T-cell (primary cell): ENCODE results near the gene GALK2. TPM values are rescaled to one million over a fixed set of nuclear protein-coding genes. Genes with fewer than 3 reads are reported as not detected.

Experiments used
- ATAC-seq, 4 experiments: fragments of 200-7000 bp in 3 of 4; fragments of 150-1000 bp in 1 of 4; cut with Tn5 transposase; replicated peaks in 1 of 4; 1 replicate in 3 of 4; 2 replicates in 1 of 4; pipeline ENCODE4 v1.10.0; 2021; ENCODE audit warnings: moderate library complexity in 3 of 4, mild to moderate bottlenecking in 2 of 4, moderate number of reproducible peaks in 1 of 4
- CTCF ChIA-PET, 2 donors: fragments of 300-600 bp; sonication (Branson Sonifier 250); formaldehyde crosslinking; loops; one replicate each; lab custom pipeline; 2022; ENCODE audit warnings: antibody characterized with exemption in 2 of 2; lab: Charles Lee
- POLR2A ChIA-PET, 2 donors: fragments of 300-600 bp; sonication (Branson Sonifier 250); formaldehyde crosslinking; loops; one replicate each; lab custom pipeline; 2022; ENCODE audit warnings: antibody characterized with exemption in 2 of 2; lab: Charles Lee
- DNase-seq, 35 experiments: peaks; one replicate each; pipeline versions ENCODE4 v3.0.0 to v3.0.0-alpha.2; 2013 to 2023
- H3K27ac ChIP-seq: one replicate; pipeline ENCODE4 v1.5.1; 2013; ENCODE audit warnings: low read length
- H3K27me3 ChIP-seq, 2 experiments: replicated peaks in 1 of 2; 1 replicate in 1 of 2; 2 replicates in 1 of 2; pipeline versions ENCODE4 v1.6.1 to v1.7.0; 2013; ENCODE audit warnings: low read length in 1 of 2, mixed read lengths in 1 of 2; ENCODE audit not compliant: control insufficient read depth in 2 of 2, insufficient read depth in 2 of 2; ENCODE audit errors: extremely low read depth in 1 of 2
- H3K36me3 ChIP-seq, 2 donors: 1 replicate in 1 of 2; 2 replicates in 1 of 2; pipeline versions ENCODE4 v1.6.1 to v1.7.0; 2013; ENCODE audit warnings: low read length in 1 of 2; ENCODE audit not compliant: control insufficient read depth in 2 of 2, insufficient read depth in 1 of 2; ENCODE audit errors: extremely low read depth in 1 of 2
- H3K4me1 ChIP-seq, 2 experiments: 1 replicate in 1 of 2; 2 replicates in 1 of 2; pipeline versions ENCODE4 v1.6.1 to v1.7.0; 2013; ENCODE audit warnings: low read length in 2 of 2, mixed read lengths in 1 of 2; ENCODE audit not compliant: insufficient read depth in 2 of 2, control insufficient read depth in 1 of 2; ENCODE audit errors: extremely low read depth in 1 of 2
- H3K4me3 ChIP-seq, 2 donors: 1 replicate in 1 of 2; 2 replicates in 1 of 2; pipeline versions ENCODE4 v1.5.1 to v1.7.0; 2013; ENCODE audit warnings: mild to moderate bottlenecking in 2 of 2, low read length in 1 of 2, moderate library complexity in 1 of 2; ENCODE audit not compliant: control insufficient read depth in 1 of 2; ENCODE audit errors: extremely low read depth in 1 of 2
- H3K9me3 ChIP-seq: 2 replicates; pipeline ENCODE4 v1.7.0; 2013
- H3K27ac Mint-ChIP-seq, 2 donors: one replicate each; pipeline ENCODE4 v1.8.0; 2020 to 2021; ENCODE audit warnings: mild to moderate bottlenecking in 2 of 2, mixed read lengths in 2 of 2
- H3K27me3 Mint-ChIP-seq, 2 donors: one replicate each; pipeline ENCODE4 v1.8.0; 2021 to 2022; ENCODE audit warnings: mixed read lengths in 2 of 2
- H3K36me3 Mint-ChIP-seq: one replicate; pipeline ENCODE4 v1.8.0; 2021; ENCODE audit warnings: mixed read lengths
- H3K4me1 Mint-ChIP-seq, 3 donors: one replicate each; pipeline ENCODE4 v1.8.0; 2020 to 2022; ENCODE audit warnings: mixed read lengths in 3 of 3, mild to moderate bottlenecking in 1 of 3
- H3K4me3 Mint-ChIP-seq, 3 donors: one replicate each; pipeline ENCODE4 v1.8.0; 2020 to 2022; ENCODE audit warnings: mild to moderate bottlenecking in 3 of 3, mixed read lengths in 3 of 3, moderate library complexity in 3 of 3
- H3K9me3 Mint-ChIP-seq, 3 donors: one replicate each; pipeline ENCODE4 v1.8.0; 2020 to 2022; ENCODE audit warnings: mixed read lengths in 3 of 3
- WGBS: methylation state at CpG from one replicate; pipeline ENCODE4 v1.1.5; 2013; ENCODE audit warnings: missing lambda C conversion rate; ENCODE audit not compliant: insufficient coverage; 5-methylcytosine and 5-hydroxymethylcytosine counted together
- total RNA-seq, 35 experiments: library from RNA in 6 of 35; stranded (reverse) in 6 of 35; fragments of 120-200 nt in 1 of 35; gene quantifications; one replicate each; pipeline versions ENCODE4 v1.2.1 to v1.2.4 and lab custom pipeline; 2013 to 2026

GALK2 gene
- total RNA-seq, 5 donors from 2014 or later (not counting 1 experiment from before 2014, with no cell fraction given): 18.5 to 26.3 (median 25.7) TPM

DNA sequence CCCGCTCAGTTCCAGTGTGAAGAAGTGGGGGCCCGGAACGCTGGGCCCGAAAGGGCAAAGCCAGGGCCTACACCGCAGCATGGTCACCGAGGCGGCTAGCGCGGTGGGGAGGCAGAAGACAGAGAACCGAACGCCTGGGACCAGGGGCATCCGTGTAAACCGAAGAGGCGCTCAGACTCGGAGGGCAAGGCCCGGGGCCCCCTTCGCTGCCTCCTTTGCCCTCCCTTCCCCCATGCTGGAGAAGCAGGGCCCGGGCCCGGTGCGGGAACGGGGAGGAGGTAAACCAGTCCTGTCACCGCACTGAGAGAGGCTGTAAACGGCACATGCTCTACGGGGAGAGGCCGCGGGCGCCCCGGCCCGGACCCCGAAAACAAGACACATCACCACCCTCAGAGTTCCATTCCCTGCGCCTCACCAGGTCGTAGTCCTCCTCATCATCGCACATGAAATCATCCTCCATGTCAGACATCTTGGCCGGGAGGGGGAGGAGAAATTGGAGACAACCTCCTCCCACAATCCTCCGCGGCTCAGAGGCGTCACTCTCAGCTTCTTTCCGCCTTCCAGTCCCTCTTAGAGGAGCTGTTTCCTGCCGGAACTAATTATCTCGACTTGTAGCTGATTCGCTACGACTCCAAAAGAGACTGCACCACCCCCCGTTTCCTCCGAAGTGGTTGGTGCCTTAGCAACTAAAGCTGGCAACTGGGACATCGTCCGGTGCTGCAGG, 14.8 kb upstream of the GALK2 start, which contains the start of gene COPS2:
Gene COPS2, minus strand, starts transcription at position 490 of the 724 bp plus-strand sequence. Its CDS starts 21 bp downstream, at position 469.
- Histone ChIP-seq H3K9me3 (no peaks in the 10 kb centered on the region), H3K36me3 (peaks cover 0 to 2% of the 10 kb centered on the region in 2 donors), H3K4me1 (peaks cover 8 to 17% of the 10 kb centered on the region in 2 experiments), H3K4me3 (peak within 1 kb of the TSS; percentile 88 to 94), H3K27ac (peak within 1 kb of the TSS; percentile 91), H3K27me3 (no peaks in the 10 kb centered on the region)
- CTCF ChIA-PET: interaction anchor here in 1 of 2 donors (0.5 to 2.0 kb wide), 14 partner anchors 8 to 1161 kb away, joined by 3 to 13 read pairs (median 4); partner anchors contain the start of genes CEP152, EID1, GALK2 and SECISBP2L
- H3K27ac Mint-ChIP-seq: peak within 1 kb of the TSS; percentile 97 to 98
- peak; percentile 82 to 97 (median 91) for DNase-seq
- peaks cover 3% of the 10 kb centered on the region for H3K36me3 Mint-ChIP-seq
- POLR2A ChIA-PET: interaction anchor here (0.6 to 2.2 kb wide), 11 partner anchors 10 to 1546 kb away, joined by 3 to 19 read pairs (median 3); partner anchors contain the start of genes EID1 (in 2 of the 2), GALK2 (in 2 of the 2), DTWD1 (in 1 of the 2) and FAM227B (in 1 of the 2)
- under 1% methylated on average over 25 of the region's 46 CpGs for WGBS
- no peaks in the 10 kb centered on the region for H3K9me3 Mint-ChIP-seq
- ATAC-seq: peak; percentile 93 to 97 (median 95)
- no peaks in the 10 kb centered on the region for H3K27me3 Mint-ChIP-seq
- H3K4me3 Mint-ChIP-seq: peak within 1 kb of the TSS; percentile 99 to 100 (median 100)
- H3K4me1 Mint-ChIP-seq: peaks cover 56 to 62% (median 60%) of the 10 kb centered on the region in 3 donors

DNA sequence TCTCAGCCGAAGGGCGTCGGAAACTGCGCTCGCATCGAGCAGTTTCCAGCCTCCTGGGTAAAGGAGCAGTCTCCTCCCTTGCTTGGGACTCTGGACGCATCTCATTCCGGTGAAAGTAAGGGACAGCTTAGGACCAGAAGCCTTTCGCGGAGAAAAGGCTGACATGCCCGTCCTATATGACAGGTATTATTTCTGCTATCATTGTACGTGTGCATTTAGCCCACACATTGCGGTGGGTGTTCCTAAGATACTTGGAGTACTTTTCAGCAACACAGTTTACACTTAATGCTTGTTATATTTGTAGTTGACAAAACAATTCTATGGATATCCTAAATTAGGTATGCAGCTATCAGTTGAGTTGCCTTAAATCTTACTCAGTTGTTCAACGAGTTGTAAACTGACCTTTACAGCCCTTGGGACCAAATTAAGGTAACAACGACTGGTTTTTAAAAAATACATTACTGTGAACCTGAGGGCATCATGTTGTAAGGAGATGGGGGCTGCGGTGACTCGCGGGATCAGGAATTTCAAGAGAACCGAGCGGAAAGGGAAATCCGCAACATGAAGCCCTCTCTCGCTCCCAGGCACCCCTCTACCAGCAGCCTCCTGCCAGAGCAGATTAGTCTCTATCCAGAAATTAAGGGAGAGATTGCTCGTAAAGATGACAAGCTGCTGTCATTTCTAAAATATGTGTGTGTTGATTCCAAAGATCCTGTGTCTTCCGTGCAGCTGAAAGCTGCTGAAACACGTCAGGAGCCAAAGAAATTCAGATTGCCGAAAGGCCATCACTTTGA, 14.0 kb upstream of the GALK2 start:
- peaks cover 52 to 58% (median 57%) of the 10 kb centered on the region in 3 donors for H3K4me1 Mint-ChIP-seq
- ATAC-seq: peak in 3 of 4 experiments; percentile 24 to 38 (median 25)
- peak overlapping the region; percentile 97 to 98 for H3K27ac Mint-ChIP-seq
- 0% methylated on average over 6 of the region's 26 CpGs for WGBS
- H3K4me3 ChIP-seq: peak overlapping the region; percentile 88 to 94
- H3K27me3 Mint-ChIP-seq: no peaks in the 10 kb centered on the region
- H3K9me3 ChIP-seq: no peaks in the 10 kb centered on the region
- POLR2A ChIA-PET: interaction anchor here (0.6 to 2.2 kb wide), 10 partner anchors 10 to 1545 kb away, joined by 3 to 19 read pairs (median 4); partner anchors contain the start of genes GALK2 (in 2 of the 2), DTWD1 (in 1 of the 2), EID1 (in 1 of the 2) and FAM227B (in 1 of the 2)
- CTCF ChIA-PET: interaction anchor here in 1 of 2 donors (0.5 to 2.0 kb wide), 14 partner anchors 9 to 1160 kb away, joined by 3 to 13 read pairs (median 4); partner anchors contain the start of genes CEP152, EID1, GALK2 and SECISBP2L
- peak in 1 of 35 experiments; percentile 30 for DNase-seq
- H3K4me3 Mint-ChIP-seq: peak overlapping the region; percentile 99 to 100 (median 100)
- H3K9me3 Mint-ChIP-seq: no peaks in the 10 kb centered on the region
- H3K27me3 ChIP-seq: no peaks in the 10 kb centered on the region
- H3K27ac ChIP-seq: peak overlapping the region; percentile 57
- peaks cover 3% of the 10 kb centered on the region for H3K36me3 Mint-ChIP-seq
- no peaks in the 10 kb centered on the region for H3K36me3 ChIP-seq
- H3K4me1 ChIP-seq: peaks cover 8 to 17% of the 10 kb centered on the region in 2 experiments

DNA sequence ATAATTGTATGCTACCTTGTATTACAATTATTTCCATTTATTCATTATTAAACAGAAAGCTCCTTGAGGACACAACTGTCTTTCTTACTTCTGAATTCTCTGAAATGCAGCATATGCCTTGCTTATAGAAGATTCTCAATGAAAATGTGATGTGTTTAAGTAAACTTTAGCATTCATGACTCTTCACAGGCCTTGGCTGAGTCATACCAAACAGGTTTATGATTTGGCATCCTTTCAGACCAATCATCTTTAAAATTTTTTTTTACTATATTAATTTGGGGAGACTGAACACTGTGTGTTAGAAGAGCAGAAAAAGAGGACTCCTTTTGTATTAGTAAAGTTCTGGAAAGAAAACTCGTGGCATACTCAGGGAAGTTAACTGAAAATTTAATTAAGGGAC, 6.4 kb upstream of the GALK2 start:
- WGBS: no CpG with 5 or more reads among the region's 1 CpG
- Histone ChIP-seq H3K36me3 (peaks cover 0 to 5% of the 10 kb centered on the region in 2 donors), H3K4me3 (no peak overlapping the region), H3K27me3 (no peaks in the 10 kb centered on the region), H3K4me1 (no peaks in the 10 kb centered on the region), H3K9me3 (no peaks in the 10 kb centered on the region), H3K27ac (no peak overlapping the region)
- CTCF ChIA-PET: no interaction called here
- Mint-ChIP-seq H3K27me3 (no peaks in the 10 kb centered on the region), H3K36me3 (peaks cover 12% of the 10 kb centered on the region), H3K4me3 (no peak overlapping the region), H3K9me3 (no peaks in the 10 kb centered on the region), H3K27ac (no peak overlapping the region), H3K4me1 (peaks cover 0 to 4% (median 2%) of the 10 kb centered on the region in 3 donors)
- DNase-seq (no peak), ATAC-seq (no peak)
- POLR2A ChIA-PET: no interaction called here

DNA sequence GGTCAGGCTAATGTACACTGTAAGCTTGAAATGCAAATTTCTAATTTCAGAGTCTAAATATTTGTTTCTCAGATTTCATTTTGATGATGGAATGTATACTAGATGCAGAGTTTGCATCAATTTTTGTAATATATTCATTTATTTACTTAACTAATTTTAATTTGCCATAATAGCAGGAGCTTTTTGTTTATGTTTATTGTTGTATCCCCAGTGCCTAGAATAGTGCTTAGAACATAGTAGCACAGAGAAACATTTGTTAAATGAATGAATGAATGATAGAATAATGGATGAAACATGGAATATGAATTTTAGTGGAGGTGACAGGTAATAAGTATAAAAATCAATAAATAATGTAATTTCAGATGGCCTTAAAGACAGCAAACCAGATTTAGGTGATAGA, 5.2 kb upstream of the GALK2 start:
- peaks cover 0 to 3% of the 10 kb centered on the region in 2 experiments for H3K4me1 ChIP-seq
- H3K4me3 ChIP-seq: no peak overlapping the region
- H3K27ac Mint-ChIP-seq: no peak overlapping the region
- H3K36me3 ChIP-seq: peaks cover 0 to 5% of the 10 kb centered on the region in 2 donors
- no peaks in the 10 kb centered on the region for H3K27me3 Mint-ChIP-seq
- ATAC-seq (no peak), DNase-seq (no peak)
- H3K27ac ChIP-seq: no peak overlapping the region
- ChIA-PET POLR2A (no interaction called here), CTCF (interaction anchor here in 1 of 2 donors (0.5 kb wide), 1 partner anchor 17 kb away, joined by 4 read pairs; no protein-coding TSS in a partner anchor)
- peaks cover 5 to 11% (median 8%) of the 10 kb centered on the region in 3 donors for H3K4me1 Mint-ChIP-seq
- H3K4me3 Mint-ChIP-seq: no peak overlapping the region
- no peaks in the 10 kb centered on the region for H3K27me3 ChIP-seq
- H3K9me3 Mint-ChIP-seq: no peaks in the 10 kb centered on the region
- H3K9me3 ChIP-seq: no peaks in the 10 kb centered on the region
- H3K36me3 Mint-ChIP-seq: peaks cover 12% of the 10 kb centered on the region

DNA sequence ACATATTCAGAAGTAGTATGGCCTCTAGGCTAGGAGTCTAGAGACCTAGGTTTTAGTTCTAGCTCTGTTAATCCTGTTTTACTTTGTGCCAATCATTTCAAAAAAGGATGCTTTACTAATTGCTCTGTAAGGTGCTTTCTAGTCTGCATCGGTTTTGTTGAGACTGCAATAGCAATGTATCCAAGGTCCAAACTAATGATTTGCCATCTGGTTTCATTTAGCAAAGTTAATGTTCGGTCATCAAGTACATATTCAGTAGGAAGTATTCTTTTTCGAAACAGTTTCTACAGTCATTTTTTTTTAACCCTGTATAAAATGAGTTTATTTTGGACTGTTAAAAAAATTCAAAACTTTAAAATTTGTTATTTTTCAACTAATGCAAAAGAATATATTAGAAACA, 2.0 kb upstream of the GALK2 start:
- ATAC-seq (no peak), DNase-seq (no peak)
- Histone ChIP-seq H3K4me1 (peaks cover 12 to 14% of the 10 kb centered on the region in 2 experiments), H3K4me3 (no peak overlapping the region), H3K27ac (no peak overlapping the region), H3K36me3 (no peaks in the 10 kb centered on the region), H3K27me3 (no peaks in the 10 kb centered on the region), H3K9me3 (no peaks in the 10 kb centered on the region)
- Mint-ChIP-seq H3K4me3 (no peak overlapping the region), H3K27ac (no peak overlapping the region), H3K27me3 (no peaks in the 10 kb centered on the region), H3K9me3 (no peaks in the 10 kb centered on the region), H3K4me1 (peaks cover 33 to 37% (median 37%) of the 10 kb centered on the region in 3 donors), H3K36me3 (peaks cover 7% of the 10 kb centered on the region)
- WGBS: no CpG with 5 or more reads among the region's 3 CpGs
- ChIA-PET POLR2A (interaction anchor here in 1 of 2 donors (2.5 kb wide), 1 partner anchor 12 kb away, joined by 14 read pairs; the partner anchor contains the start of gene COPS2), CTCF (no interaction called here)
